Thyroid gland (tissue), 4 donors: ENCODE measurements around the gene LPP. TPM values are rescaled to one million over a fixed set of nuclear protein-coding genes. Genes with fewer than 3 reads are reported as not detected.

Experiments
- DNase-seq, 2 donors: peaks; one replicate each; pipeline ENCODE4 v3.0.0-alpha.2; 2019
- H3K27ac ChIP-seq, 3 donors: fragments of 200-600 bp; sonication (generic); 1 replicate in 2 of 3; 2 replicates in 1 of 3; pipeline ENCODE4 v1.5.1; 2016 to 2019; ENCODE audit warnings: mild to moderate bottlenecking in 1 of 3, moderate library complexity in 1 of 3
- H3K27me3 ChIP-seq: fragments of 200-600 bp; sonication (generic); one replicate; pipeline ENCODE4 v1.5.1; 2019
- H3K36me3 ChIP-seq, 2 donors: fragments of 200-600 bp; sonication (generic); one replicate each; pipeline ENCODE4 v1.5.1; 2016 to 2019
- H3K4me1 ChIP-seq, 2 donors: fragments of 200-600 bp; sonication (generic); one replicate each; pipeline ENCODE4 v1.5.1; 2017 to 2019
- H3K4me3 ChIP-seq, 3 donors: fragments of 200-600 bp; sonication (generic); replicated peaks in 1 of 3; 1 replicate in 2 of 3; 2 replicates in 1 of 3; pipeline ENCODE4 v1.5.1; 2016; ENCODE audit warnings: mild to moderate bottlenecking in 1 of 3
- H3K9me3 ChIP-seq: fragments of 200-600 bp; sonication (generic); one replicate; pipeline ENCODE4 v1.5.1; 2017
- CTCF ChIP-seq, 6 experiments: fragments of 200-600 bp in 3 of 6; fragments of 450-650 bp in 3 of 6; sonication (generic) in 3 of 6; IDR thresholded peaks; one replicate each; pipeline ENCODE4 v1.5.1; 2016 to 2019; ENCODE audit warnings: antibody characterized with exemption in 6 of 6, mild to moderate bottlenecking in 2 of 6, inconsistent platforms in 1 of 6, moderate library complexity in 1 of 6
- POLR2A ChIP-seq, 2 donors: fragments of 450-650 bp; IDR thresholded peaks; one replicate each; pipeline ENCODE4 v1.6.1; 2017; ENCODE audit warnings: antibody characterized with exemption in 2 of 2, mild to moderate bottlenecking in 2 of 2, moderate library complexity in 1 of 2
- WGBS, 2 donors: methylation state at CpG; one replicate each; pipeline ENCODE4 v1.1.5; 2017; 5-methylcytosine and 5-hydroxymethylcytosine counted together
- intact Hi-C: fragments of 100-400 bp; cut with DNase I; formaldehyde crosslinking; loops from one replicate; pipeline ENCODE4 v1.15.1; 2023
- total RNA-seq, 4 donors: library from RNA; depleted of rRNA; stranded (reverse); fragments of >200 nt; gene quantifications; one replicate each; pipeline ENCODE4 v1.2.3, GENCODE V29; 2016

LPP gene
- total RNA-seq, 4 donors from 2014 or later, result 79.0 to 141 (median 82.8) TPM

GRCh38 chr3:188817103-188817934 is 663.4 kb downstream of the LPP start:
- intact Hi-C loops, result no loop called here
- H3K36me3 ChIP-seq, result no peaks in the 10 kb centered on the region
- H3K4me1 ChIP-seq, result peaks cover 0 to 3% of the 10 kb centered on the region in 2 donors
- WGBS, 2 donors, result 85 to 88% methylated on average over 7 of the region's 7 CpGs
- H3K9me3 ChIP-seq, result no peaks in the 10 kb centered on the region
- no peaks in the 10 kb centered on the region for H3K27me3 ChIP-seq
- TF ChIP-seq CTCF (IDR thresholded peaks at IDR 0.05) (no peak), POLR2A (IDR thresholded peaks at IDR 0.05) (no peak)
- no peak overlapping the region for H3K4me3 ChIP-seq
- DNase-seq, result no peak
- H3K27ac ChIP-seq, result no peak overlapping the region

- intact Hi-C loops, result no loop called here
- H3K4me1 ChIP-seq, result peaks cover 0 to 3% of the 10 kb centered on the region in 2 donors
- no peak overlapping the region for H3K27ac ChIP-seq
- H3K4me3 ChIP-seq, result no peak overlapping the region
- H3K27me3 ChIP-seq, result no peaks in the 10 kb centered on the region
- no peaks in the 10 kb centered on the region for H3K9me3 ChIP-seq
- 93 to 95% methylated on average over 3 of the region's 3 CpGs for WGBS, 2 donors
- H3K36me3 ChIP-seq, result no peaks in the 10 kb centered on the region
- DNase-seq, result no peak
- no peak for TF ChIP-seq CTCF (IDR thresholded peaks at IDR 0.05)
- no peak for TF ChIP-seq POLR2A (IDR thresholded peaks at IDR 0.05)
Observed at GRCh38 chr3:188817935-188818269, 663.9 kb downstream of the LPP start.

- 96 to 99% methylated on average over 2 of the region's 2 CpGs for WGBS, 2 donors
- Histone ChIP-seq H3K27me3 (no peaks in the 10 kb centered on the region), H3K4me3 (no peak overlapping the region), H3K27ac (no peak overlapping the region), H3K36me3 (no peaks in the 10 kb centered on the region), H3K9me3 (no peaks in the 10 kb centered on the region), H3K4me1 (peaks cover 0 to 3% of the 10 kb centered on the region in 2 donors)
- intact Hi-C loops, result no loop called here
- DNase-seq, result no peak
- TF ChIP-seq POLR2A (IDR thresholded peaks at IDR 0.05), result no peak
- TF ChIP-seq CTCF (IDR thresholded peaks at IDR 0.05), result no peak
Observed at GRCh38 chr3:188818282-188818681, 664.3 kb downstream of the LPP start.

GRCh38 chr3:188819939-188820338 is 666.0 kb downstream of the LPP start:
- intact Hi-C loops, result no loop called here
- Histone ChIP-seq H3K27me3 (no peaks in the 10 kb centered on the region), H3K4me1 (peaks cover 0 to 3% of the 10 kb centered on the region in 2 donors), H3K9me3 (no peaks in the 10 kb centered on the region), H3K36me3 (no peaks in the 10 kb centered on the region), H3K4me3 (no peak overlapping the region), H3K27ac (no peak overlapping the region)
- no peak for TF ChIP-seq CTCF (IDR thresholded peaks at IDR 0.05)
- no peak for TF ChIP-seq POLR2A (IDR thresholded peaks at IDR 0.05)
- no peak for DNase-seq
- WGBS, 2 donors, result 88 to 94% methylated on average over 1 of the region's 1 CpG

- H3K27me3 ChIP-seq, result no peaks in the 10 kb centered on the region
- H3K36me3 ChIP-seq, result no peaks in the 10 kb centered on the region
- 90 to 91% methylated on average over 4 of the region's 4 CpGs for WGBS, 2 donors
- H3K4me3 ChIP-seq, result no peak overlapping the region
- peaks cover 0 to 3% of the 10 kb centered on the region in 2 donors for H3K4me1 ChIP-seq
- no peak overlapping the region for H3K27ac ChIP-seq
- intact Hi-C loops, result no loop called here
- TF ChIP-seq POLR2A (IDR thresholded peaks at IDR 0.05), result no peak
- TF ChIP-seq CTCF (IDR thresholded peaks at IDR 0.05), result no peak
- H3K9me3 ChIP-seq, result no peaks in the 10 kb centered on the region
- DNase-seq, result no peak
Observed at GRCh38 chr3:188822004-188822403, 668.0 kb downstream of the LPP start.
